DMS53 treated with DMSO at 0.1 percent for 48 hours (cell line): ENCODE results near the gene MPZL1.
A peak's percentile ranks its signal among the peaks of the same experiment; 100 is the strongest.
"Not testable (repeated sequence)": the region's sequence is repeated elsewhere in the genome, so short reads cannot be mapped to it uniquely, and the experiment has no call there.

Experiments used
- DNase-seq: peaks from one replicate; lab custom pipeline; 2025; ENCODE audit not compliant: unreplicated experiment; lab: John Stamatoyannopoulos, UW

Gene MPZL1

GRCh38 chr1:167718914-167719691 is 2.7 kb upstream of the MPZL1 start:
- no peak for DNase-seq

GRCh38 chr1:167719715-167720421 is 1.9 kb upstream of the MPZL1 start:
- DNase-seq = not testable (repeated sequence)

GRCh38 chr1:167720965-167721616 is 691 bp upstream of the MPZL1 start:
- DNase-seq = peak; percentile 30

GRCh38 chr1:167722152-167722869 is 529 bp downstream of the MPZL1 start:
- DNase-seq = peak; percentile 21

GRCh38 chr1:167722870-167723251 is 1.1 kb downstream of the MPZL1 start:
- no peak for DNase-seq

GRCh38 chr1:167723707-167724323 is 2.0 kb downstream of the MPZL1 start:
- no peak for DNase-seq

GRCh38 chr1:167726008-167726407 is 4.2 kb downstream of the MPZL1 start:
- no peak for DNase-seq

GRCh38 chr1:167728818-167729410 is 7.1 kb downstream of the MPZL1 start:
- no peak for DNase-seq

- no peak for DNase-seq
These were observed 12.4 kb downstream of the MPZL1 start for GRCh38 chr1:167734227-167734626.

- no peak for DNase-seq
These were observed 13.1 kb downstream of the MPZL1 start for GRCh38 chr1:167734841-167735240.

GRCh38 chr1:167737169-167737568 is 15.4 kb downstream of the MPZL1 start:
- no peak for DNase-seq

GRCh38 chr1:167738158-167738557 is 16.4 kb downstream of the MPZL1 start:
- no peak for DNase-seq

GRCh38 chr1:167739752-167740151 is 18.0 kb downstream of the MPZL1 start:
- no peak for DNase-seq

- DNase-seq = not testable (repeated sequence)
These were observed 19.3 kb downstream of the MPZL1 start for GRCh38 chr1:167741103-167741502.

GRCh38 chr1:167742392-167743057 is 20.7 kb downstream of the MPZL1 start:
- not testable (repeated sequence) for DNase-seq

- DNase-seq = no peak
These were observed 23.1 kb downstream of the MPZL1 start for GRCh38 chr1:167744901-167745300.

- DNase-seq = no peak
These were observed 24.4 kb downstream of the MPZL1 start for GRCh38 chr1:167746013-167746672.

GRCh38 chr1:167746988-167747655 is 25.3 kb downstream of the MPZL1 start:
- DNase-seq = no peak

GRCh38 chr1:167747988-167748387 is 26.2 kb downstream of the MPZL1 start:
- no peak for DNase-seq
